Subcutaneous adipose tissue (tissue), 4 donors: ENCODE results near the gene PCSK6. TPM values are rescaled to one million over a fixed set of nuclear protein-coding genes. Genes with fewer than 3 reads are reported as not detected.

ENCODE experiments used
- CTCF ChIP-seq: fragments of 450-650 bp; IDR thresholded peaks from one replicate; pipeline ENCODE4 v1.5.1; 2016; ENCODE audit warnings: low read depth, mild to moderate bottlenecking, control low read depth, antibody characterized with exemption, moderate library complexity
- total RNA-seq, 4 donors: library from RNA; depleted of rRNA; stranded (reverse); fragments of >200 nt; gene quantifications; one replicate each; pipeline ENCODE4 v1.1.0, GENCODE V29; 2016

Gene PCSK6
- total RNA-seq, 4 donors from 2014 or later: 4.4 to 8.7 (median 5.9) TPM

DNA sequence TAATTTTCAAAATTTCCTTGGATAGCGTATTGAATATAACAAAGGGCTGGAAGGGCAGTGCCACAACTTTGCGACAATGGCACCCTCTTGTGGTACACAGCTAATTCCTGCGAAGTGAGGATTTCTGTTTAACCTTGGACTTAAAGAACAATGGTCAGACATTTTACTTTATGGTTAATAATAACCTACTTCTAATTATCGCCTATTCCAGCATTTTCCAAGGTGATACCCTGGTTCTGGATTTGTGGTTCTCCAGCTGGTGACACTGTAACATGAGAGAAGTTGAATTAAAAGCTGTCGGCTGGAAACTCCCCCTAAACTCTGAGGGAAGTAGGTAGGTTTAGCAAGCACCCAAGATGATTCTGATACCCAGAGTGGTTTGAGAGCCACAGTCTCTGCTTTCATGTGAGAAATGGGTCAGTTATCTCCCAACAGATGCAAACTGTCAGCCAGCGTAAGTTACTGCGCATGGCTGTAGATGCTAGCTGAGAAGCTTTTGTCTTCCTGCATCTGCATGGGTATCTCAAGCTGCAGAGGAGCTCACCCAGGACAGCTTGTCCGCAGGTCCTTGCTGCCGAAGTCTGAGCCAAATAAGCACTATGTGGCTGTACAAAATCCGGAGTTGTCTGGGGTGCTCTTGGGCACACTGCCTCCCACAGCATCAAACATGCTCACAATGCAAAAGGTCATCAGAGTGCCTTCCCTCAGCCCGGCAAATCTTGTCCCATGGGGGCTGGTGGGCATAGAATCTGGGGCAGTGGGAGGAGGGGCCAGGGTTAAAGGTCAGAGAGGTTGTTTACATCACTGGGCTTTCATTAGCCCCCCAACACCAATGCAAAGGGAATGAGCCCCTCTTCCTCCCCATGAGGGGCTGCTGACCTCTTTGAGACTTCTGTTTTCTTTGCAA is 231.0 kb downstream of the PCSK6 start:
- no peak for TF ChIP-seq CTCF

DNA sequence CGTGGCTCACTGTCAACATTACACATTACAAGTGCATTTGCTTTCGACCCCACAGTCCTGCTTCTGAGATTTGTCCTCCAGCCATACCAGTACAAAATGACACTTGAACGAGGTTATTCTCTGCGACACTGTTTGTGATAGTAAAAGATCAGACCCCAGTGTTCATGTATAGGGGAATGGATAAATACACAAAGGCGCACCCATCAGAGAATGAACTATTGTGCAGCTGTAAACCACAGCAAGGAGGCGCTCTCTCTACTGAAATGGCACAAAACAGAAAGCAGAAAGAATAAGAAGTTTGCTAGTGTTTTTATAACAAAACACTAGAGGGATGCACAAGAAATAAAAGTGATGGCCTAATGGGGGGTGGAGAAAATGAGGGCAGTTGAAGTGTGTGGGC is 232.8 kb downstream of the PCSK6 start:
- TF ChIP-seq CTCF: no peak

- TF ChIP-seq CTCF: no peak
Measured at GRCh38 chr15:101255615-101256241, 233.8 kb downstream of the PCSK6 start.

- TF ChIP-seq CTCF: no peak
Measured at GRCh38 chr15:101255051-101255395, 234.5 kb downstream of the PCSK6 start.

DNA sequence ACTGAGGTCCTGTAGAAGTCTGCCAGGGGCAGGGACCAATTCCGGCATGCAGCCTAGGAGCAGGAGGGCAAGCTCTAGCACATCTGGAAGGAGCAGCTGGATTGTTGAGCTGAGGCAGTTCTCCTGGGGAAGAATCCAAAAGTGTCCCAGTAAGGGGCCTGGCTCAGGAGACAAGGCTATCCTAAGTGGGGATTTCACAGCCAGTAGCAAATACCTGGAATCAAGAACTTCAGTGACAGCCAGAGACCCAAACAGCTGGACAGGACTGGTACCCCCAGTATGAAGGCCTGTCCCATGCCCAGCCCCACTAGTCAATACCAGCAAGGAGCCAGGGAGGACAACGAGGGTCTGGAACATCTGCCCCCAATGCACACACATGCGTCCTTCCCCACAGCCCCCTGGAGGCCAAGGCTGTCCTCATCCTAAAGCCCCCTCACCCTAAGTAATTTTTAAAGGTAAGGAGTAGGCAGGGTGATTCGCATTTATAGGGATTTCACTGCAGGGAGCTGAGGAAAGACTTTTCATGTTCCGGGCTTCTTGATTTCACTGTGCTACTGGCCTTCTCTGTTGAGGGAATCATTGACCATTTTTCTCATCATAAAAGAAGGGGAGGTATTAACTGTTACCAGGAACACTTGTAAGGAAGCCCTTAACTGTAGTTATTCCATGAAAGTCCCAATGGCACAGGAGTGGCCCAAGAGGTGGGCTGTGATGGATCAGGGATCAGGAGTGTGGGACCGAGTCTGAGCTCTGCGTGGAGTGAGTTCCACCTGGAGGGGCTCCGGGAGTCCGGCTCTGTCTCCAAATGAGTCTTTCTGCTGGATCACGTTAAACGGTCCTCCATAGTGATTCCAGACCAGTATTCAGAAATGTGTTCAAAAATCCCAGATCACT is 235.1 kb downstream of the PCSK6 start:
- TF ChIP-seq CTCF: no peak

Other genes with a start within 250 kb of the PCSK6 start
- gene CHSY1, start 237.7 kb downstream of the PCSK6 start, total RNA-seq: 10 to 100 TPM; 19.2 to 36.8 (median 28.1) TPM
- gene SELENOS, start 212.2 kb downstream of the PCSK6 start, total RNA-seq: 10 to 100 TPM; 44.5 to 95.4 (median 61.6) TPM
- 10 to 100 TPM; 31.5 to 41.1 (median 37.8) TPM for gene SNRPA1, start 194.5 kb downstream of the PCSK6 start, total RNA-seq
- 10 to 100 TPM; 38.4 to 60.7 (median 47.7) TPM for gene TM2D3, start 162.7 kb upstream of the PCSK6 start, total RNA-seq
- 10 to 100 TPM; 17.3 to 31.3 (median 27.7) TPM for gene TARS3, start 234.8 kb upstream of the PCSK6 start, total RNA-seq